Right lobe of liver (tissue), 6 donors: ENCODE data around the gene RBM48. TPM values are rescaled to one million over a fixed set of nuclear protein-coding genes. Genes with fewer than 3 reads are reported as not detected.

Source experiments
- ATAC-seq, 4 donors: fragments of 200-7000 bp; cut with Tn5 transposase; one replicate each; pipeline ENCODE4 v1.9.1; 2020; ENCODE audit warnings: mild to moderate bottlenecking in 4 of 4, moderate library complexity in 4 of 4
- DNase-seq, 3 donors: peaks; one replicate each; pipeline ENCODE4 v3.0.0-alpha.2; 2020
- H3K27ac ChIP-seq, 3 donors: fragments of 200-600 bp; one replicate each; pipeline ENCODE4 v1.8.0; 2022
- H3K27me3 ChIP-seq, 2 donors: fragments of 200-600 bp; one replicate each; pipeline ENCODE4 v1.8.0; 2022
- H3K36me3 ChIP-seq, 4 donors: fragments of 200-600 bp; sonication (generic) in 1 of 4; one replicate each; pipeline versions ENCODE4 v1.5.1 to v1.8.0; 2017 to 2022; ENCODE audit warnings: control low read depth in 1 of 4
- H3K4me1 ChIP-seq, 4 donors: fragments of 200-600 bp; sonication (generic) in 1 of 4; one replicate each; pipeline versions ENCODE4 v1.5.1 to v1.8.0; 2017 to 2022; ENCODE audit warnings: control low read depth in 1 of 4
- H3K4me3 ChIP-seq, 3 donors: fragments of 200-600 bp; one replicate each; pipeline ENCODE4 v1.8.0; 2022
- H3K9me3 ChIP-seq, 4 donors: fragments of 200-600 bp; sonication (generic) in 1 of 4; one replicate each; pipeline versions ENCODE4 v1.5.1 to v1.8.0; 2017 to 2022; ENCODE audit warnings: control low read depth in 1 of 4
- CTCF ChIP-seq, 4 donors: fragments of 200-600 bp in 3 of 4; fragments of 450-650 bp in 1 of 4; IDR thresholded peaks; one replicate each; pipeline versions ENCODE4 v1.5.1 to v1.8.0; 2016 to 2022; ENCODE audit warnings: antibody characterized with exemption in 4 of 4, mild to moderate bottlenecking in 2 of 4
- POLR2A ChIP-seq: fragments of 450-650 bp; IDR thresholded peaks from one replicate; pipeline ENCODE4 v1.6.1; 2017; ENCODE audit warnings: antibody characterized with exemption, mild to moderate bottlenecking
- WGBS: methylation state at CpG from one replicate; pipeline ENCODE4 v1.1.6; 2018; ENCODE audit warnings: low coverage, low lambda C conversion rate; ENCODE audit not compliant: insufficient coverage; ENCODE audit errors: missing lambda C conversion rate; 5-methylcytosine and 5-hydroxymethylcytosine counted together
- intact Hi-C, 2 donors: fragments of 100-400 bp; cut with DNase I; formaldehyde crosslinking; loops; one replicate each; pipeline versions ENCODE4 v1.11.2 to v1.14.1; 2022
- total RNA-seq, 6 experiments: library from RNA; depleted of rRNA in 2 of 6; stranded (reverse); fragments of >200 nt in 2 of 6; fragmentation: NEBNext Ultra II Directional in 3 of 6; extraction: Animal tissue kit (Norgen Biotek cat#: 25700) in 3 of 6; gene quantifications; one replicate each; pipeline versions ENCODE4 v1.1.0 to v1.2.4, GENCODE V29; 2016 to 2023
- donor health status: DM: no; HTN: yes; CAD: no.
- donor health status: DM: no; HTN: no; CAD: no.
- donor health status: DM: no; HTN: no; CAD: no.
- donor health status: DM: no; HTN: yes; CAD: no.
- donor health status: DM: no; HTN: yes; CAD: no.

The RBM48 gene
- total RNA-seq, 6 experiments from 2014 or later: 4.2 to 6.9 (median 4.7) TPM

- intact Hi-C loops: no loop called here
- WGBS: 63% methylated on average over 4 of the region's 4 CpGs
- no peak for ATAC-seq
- no peak for DNase-seq
- Histone ChIP-seq H3K27ac (no peak overlapping the region), H3K4me1 (no peaks in the 10 kb centered on the region), H3K4me3 (no peak overlapping the region), H3K9me3 (no peaks in the 10 kb centered on the region), H3K36me3 (peaks cover 4 to 52% (median 10%) of the 10 kb centered on the region in 4 donors), H3K27me3 (no peaks in the 10 kb centered on the region)
- TF ChIP-seq CTCF (IDR thresholded peaks at IDR 0.05) (no peak), POLR2A (no peak)
Observed at GRCh38 chr7:92569137-92569536, 40.5 kb downstream of the RBM48 start.

- TF ChIP-seq POLR2A (no peak), CTCF (IDR thresholded peaks at IDR 0.05) (no peak)
Observed at GRCh38 chr7:92576296-92576695, 47.7 kb downstream of the RBM48 start.

GRCh38 chr7:92582948-92583347, 54.4 kb downstream of the RBM48 start:
- ATAC-seq: no peak
- no peak for TF ChIP-seq POLR2A
- TF ChIP-seq CTCF (IDR thresholded peaks at IDR 0.05): no peak
- no peaks in the 10 kb centered on the region for H3K27me3 ChIP-seq

More at GRCh38 chr7:92576296-92576695, 47.7 kb downstream of the RBM48 start:
- ATAC-seq (no peak), DNase-seq (no peak)
- H3K4me3 ChIP-seq: no peak overlapping the region
- intact Hi-C loops: no loop called here
- WGBS: 89% methylated on average over 3 of the region's 3 CpGs
- H3K9me3 ChIP-seq: no peaks in the 10 kb centered on the region
- H3K27ac ChIP-seq: no peak overlapping the region
- H3K36me3 ChIP-seq: peaks cover 9 to 79% (median 19%) of the 10 kb centered on the region in 4 donors
- no peaks in the 10 kb centered on the region for H3K27me3 ChIP-seq
- H3K4me1 ChIP-seq: no peaks in the 10 kb centered on the region

GRCh38 chr7:92584953-92585352, 56.4 kb downstream of the RBM48 start:
- no peak for DNase-seq
- Histone ChIP-seq H3K27me3 (no peaks in the 10 kb centered on the region), H3K27ac (peak overlapping the region in 1 of 3 donors; percentile 56), H3K4me1 (peaks cover 0 to 36% (median 6%) of the 10 kb centered on the region in 4 donors), H3K36me3 (peaks cover 0 to 11% (median 0%) of the 10 kb centered on the region in 4 donors), H3K4me3 (no peak overlapping the region), H3K9me3 (no peaks in the 10 kb centered on the region)
- no peak for TF ChIP-seq CTCF (IDR thresholded peaks at IDR 0.05)
- TF ChIP-seq POLR2A: peak; percentile 10
- peak in 1 of 4 donors; percentile 8 for ATAC-seq
- intact Hi-C loops: no loop called here

More at GRCh38 chr7:92582948-92583347, 54.4 kb downstream of the RBM48 start:
- intact Hi-C loops: no loop called here
- Histone ChIP-seq H3K27ac (no peak overlapping the region), H3K4me1 (peaks cover 0 to 23% (median 4%) of the 10 kb centered on the region in 4 donors), H3K36me3 (peaks cover 2 to 31% (median 9%) of the 10 kb centered on the region in 4 donors), H3K4me3 (no peak overlapping the region), H3K9me3 (no peaks in the 10 kb centered on the region)
- 100% methylated on average over 1 of the region's 1 CpG for WGBS
- DNase-seq: no peak

- intact Hi-C loops: no loop called here
- Histone ChIP-seq H3K27ac (peak overlapping the region in 2 of 3 donors; percentile 12 to 56), H3K36me3 (no peaks in the 10 kb centered on the region), H3K27me3 (no peaks in the 10 kb centered on the region), H3K9me3 (no peaks in the 10 kb centered on the region), H3K4me3 (no peak overlapping the region), H3K4me1 (peaks cover 0 to 40% (median 6%) of the 10 kb centered on the region in 4 donors)
- peak in 2 of 4 donors; percentile 17 to 20 for ATAC-seq
- no peak for DNase-seq
- TF ChIP-seq POLR2A: no peak
- no peak for TF ChIP-seq CTCF (IDR thresholded peaks at IDR 0.05)
Observed at GRCh38 chr7:92586403-92586802, 57.8 kb downstream of the RBM48 start.
